SK-N-SH treated with all-trans-retinoic acid at 6 μM for 48 hours (cell line): Measurements from ENCODE around the gene POU3F1.

ENCODE experiments used
- ATAC-seq: fragments of 200-7000 bp; cut with Tn5 transposase; 3 replicates; pipeline ENCODE4 v1.9.1; 2020; ENCODE audit warnings: mild to moderate bottlenecking, moderate library complexity
- ARNTL ChIP-seq: fragments of 450-650 bp; formaldehyde crosslinking; IDR thresholded peaks from 2 replicates; pipeline ENCODE4 v1.5.0; 2020; ENCODE audit warnings: low read depth, mild to moderate bottlenecking, moderate library complexity, borderline replicate concordance
- BACH2 ChIP-seq: fragments of 250-450 bp; sonication (Bioruptor Pico); IDR thresholded peaks from 2 replicates; pipeline ENCODE4 v1.9.0; 2021; ENCODE audit warnings: mild to moderate bottlenecking, borderline replicate concordance
- CREB5 ChIP-seq: fragments of 250-450 bp; sonication (Bioruptor Pico); IDR thresholded peaks from 2 replicates; pipeline ENCODE4 v1.5.1; 2020; ENCODE audit warnings: low read depth, mild to moderate bottlenecking, moderate library complexity
- CSDC2 ChIP-seq: fragments of 250-450 bp; sonication (Bioruptor Pico); IDR thresholded peaks from 2 replicates; pipeline ENCODE4 v1.5.0; 2020; ENCODE audit warnings: mild to moderate bottlenecking, moderate library complexity
- CSRNP3 ChIP-seq: fragments of 250-450 bp; sonication (Bioruptor Pico); IDR thresholded peaks from 2 replicates; pipeline ENCODE4 v1.5.1; 2021; ENCODE audit warnings: mild to moderate bottlenecking, moderate library complexity
- ESRRG ChIP-seq: fragments of 250-450 bp; sonication (Bioruptor Pico); IDR thresholded peaks from 2 replicates; pipeline ENCODE4 v1.6.1; 2021; ENCODE audit warnings: mild to moderate bottlenecking
- GLIS3 ChIP-seq: fragments of 250-450 bp; sonication (Bioruptor Pico); IDR thresholded peaks from 2 replicates; pipeline ENCODE4 v1.5.0; 2020; ENCODE audit warnings: mild to moderate bottlenecking, moderate library complexity
- ISL1 ChIP-seq: fragments of 250-450 bp; sonication (Bioruptor Pico); IDR thresholded peaks from 2 replicates; pipeline ENCODE4 v2.1.2; 2022; ENCODE audit warnings: mild to moderate bottlenecking, moderate library complexity
- OSR1 ChIP-seq: fragments of 250-450 bp; sonication (Bioruptor Pico); IDR thresholded peaks from 2 replicates; pipeline ENCODE4 v1.8.0; 2022; ENCODE audit warnings: moderate library complexity, mild to moderate bottlenecking, inconsistent platforms
- PATZ1 ChIP-seq: fragments of 250-450 bp; sonication (Bioruptor Pico); IDR thresholded peaks from 2 replicates; pipeline ENCODE4 v1.8.0; 2020; ENCODE audit warnings: mild to moderate bottlenecking, moderate library complexity, borderline replicate concordance
- POU6F1 ChIP-seq: fragments of 250-450 bp; sonication (Bioruptor Pico); IDR thresholded peaks from 2 replicates; pipeline ENCODE4 v1.8.0; 2021; ENCODE audit warnings: low read depth, mild to moderate bottlenecking, moderate library complexity, borderline replicate concordance
- PPARA ChIP-seq: fragments of 250-450 bp; sonication (Bioruptor Pico); IDR thresholded peaks from 2 replicates; pipeline ENCODE4 v1.5.0; 2020; ENCODE audit warnings: mild to moderate bottlenecking, borderline replicate concordance
- RARB ChIP-seq: fragments of 250-450 bp; sonication (Bioruptor Pico); IDR thresholded peaks from 2 replicates; pipeline ENCODE4 v1.8.0; 2021; ENCODE audit warnings: mild to moderate bottlenecking, moderate library complexity
- SNAI2 ChIP-seq: fragments of 250-450 bp; sonication (Bioruptor Pico); IDR thresholded peaks from 2 replicates; pipeline ENCODE4 v1.5.0; 2020; ENCODE audit warnings: mild to moderate bottlenecking, moderate library complexity
- TCF4 ChIP-seq: fragments of 250-450 bp; sonication (Bioruptor Pico); IDR thresholded peaks from 2 replicates; pipeline ENCODE4 v1.8.0; 2021; ENCODE audit warnings: mild to moderate bottlenecking, moderate library complexity, borderline replicate concordance
- TOX ChIP-seq: fragments of 250-450 bp; sonication (Bioruptor Pico); IDR thresholded peaks from 2 replicates; pipeline ENCODE4 v1.8.0; 2021; ENCODE audit warnings: mild to moderate bottlenecking, moderate library complexity, borderline replicate concordance
- TSHZ2 ChIP-seq: fragments of 250-450 bp; sonication (Bioruptor Pico); IDR thresholded peaks from 2 replicates; pipeline ENCODE4 v1.5.0; 2020; ENCODE audit warnings: mild to moderate bottlenecking, moderate library complexity
- ZC3H10 ChIP-seq: fragments of 250-450 bp; sonication (Bioruptor Pico); IDR thresholded peaks from 2 replicates; pipeline ENCODE4 v1.5.1; 2021; ENCODE audit warnings: mild to moderate bottlenecking, moderate library complexity
- ZFP3 ChIP-seq: fragments of 250-450 bp; sonication (Bioruptor Pico); IDR thresholded peaks from 2 replicates; pipeline ENCODE4 v1.5.0; 2020; ENCODE audit warnings: mild to moderate bottlenecking, moderate library complexity
- ZNF565 ChIP-seq: fragments of 450-650 bp; formaldehyde crosslinking; conservative IDR thresholded peaks from 2 replicates; pipeline ENCODE4 v1.5.0; 2020; ENCODE audit warnings: low read depth, mild to moderate bottlenecking, moderate library complexity
- ZNF70 ChIP-seq: fragments of 450-650 bp; formaldehyde crosslinking; IDR thresholded peaks from 2 replicates; pipeline ENCODE4 v1.5.0; 2020; ENCODE audit warnings: mild to moderate bottlenecking, moderate library complexity
- ZNF8 ChIP-seq: fragments of 450-650 bp; formaldehyde crosslinking; IDR thresholded peaks from 2 replicates; pipeline ENCODE4 v1.5.0; 2020; ENCODE audit warnings: mild to moderate bottlenecking, moderate library complexity

Gene POU3F1

GRCh38 chr1:38029685-38030511 is 16.7 kb downstream of the POU3F1 start:
- ATAC-seq: peak; percentile 80
- TF ChIP-seq ARNTL (CRISPR knock-in tag) (no peak), ZNF8 (CRISPR knock-in tag) (no peak), ZNF70 (CRISPR knock-in tag) (no peak), CSDC2 (CRISPR knock-in tag) (no peak), BACH2 (CRISPR knock-in tag) (no peak), TSHZ2 (CRISPR knock-in tag) (no peak), ISL1 (CRISPR knock-in tag) (no peak), ZFP3 (CRISPR knock-in tag) (no peak), CSRNP3 (no peak), POU6F1 (CRISPR knock-in tag) (no peak), ESRRG (CRISPR knock-in tag) (no peak), OSR1 (CRISPR knock-in tag) (no peak), GLIS3 (CRISPR knock-in tag) (no peak), SNAI2 (no peak), CREB5 (CRISPR knock-in tag) (no peak), ZC3H10 (CRISPR knock-in tag) (no peak), PATZ1 (CRISPR knock-in tag) (no peak), TCF4 (CRISPR knock-in tag) (no peak), ZNF565 (CRISPR knock-in tag) (no peak)

- TF ChIP-seq RARB (CRISPR knock-in tag) (no peak), SNAI2 (no peak), TCF4 (CRISPR knock-in tag) (no peak), CREB5 (CRISPR knock-in tag) (no peak), PPARA (CRISPR knock-in tag) (no peak), TOX (no peak), ZFP3 (CRISPR knock-in tag) (no peak), ZC3H10 (CRISPR knock-in tag) (no peak), CSDC2 (CRISPR knock-in tag) (no peak), PATZ1 (CRISPR knock-in tag) (no peak)
- peak; percentile 51 for ATAC-seq
These were observed 17.4 kb downstream of the POU3F1 start for GRCh38 chr1:38029081-38029681.
